ENCODE measurements around the gene LUZP2. TPM values are rescaled to one million over a fixed set of nuclear protein-coding genes. Genes with fewer than 3 reads are reported as not detected.

Gene LUZP2
- total RNA-seq, 2 experiments from 2014 or later = not detected

- POLR2A ChIA-PET = no interaction called here
Observed at GRCh38 chr11:24457985-24458384, 38.9 kb upstream of the LUZP2 start.

GRCh38 chr11:24470431-24470830 lies 26.4 kb upstream of the LUZP2 start:
- intact Hi-C loops (cut with micrococcal nuclease; ENCODE audit: unreplicated experiment) = no loop called here
- Histone ChIP-seq H3K27ac (ENCODE audit: low read depth, low read length, poor library complexity, severe bottlenecking) (no peak overlapping the region), H3K4me2 (ENCODE audit: low read length) (no peak overlapping the region), H2AFZ (ENCODE audit: low read length) (no peak overlapping the region), H4K20me1 (ENCODE audit: insufficient read depth, low read length) (no peaks in the 10 kb centered on the region), H3K9me3 (ENCODE audit: low read length) (no peaks in the 10 kb centered on the region), H3K36me3 (ENCODE audit: insufficient read depth, low read length) (no peaks in the 10 kb centered on the region), H3K4me1 (ENCODE audit: insufficient read depth, low read length, poor library complexity, severe bottlenecking) (no peaks in the 10 kb centered on the region), H3K9me2 (ENCODE audit: insufficient read depth, low read length) (no peaks in the 10 kb centered on the region), H3K79me2 (ENCODE audit: insufficient read depth, low read depth, low read length) (no peaks in the 10 kb centered on the region), H3K4me3 (ENCODE audit: low read depth, low read length, poor library complexity, severe bottlenecking) (no peak overlapping the region)
- TF ChIP-seq CTCF (conservative IDR thresholded peaks at IDR 0.05; ENCODE audit: low read length) (no peak), EZH2phosphoT487 (IDR thresholded peaks at IDR 0.05; ENCODE audit: borderline replicate concordance, low read depth, low read length) (no peak)
- ChIA-PET POLR2A (no interaction called here), CTCF (ENCODE audit: unreplicated experiment) (no interaction called here)
- no peak for DNase-seq (ENCODE audit: low spot score)
- no TSS peak for BruUV-seq (replicated peaks)

More at GRCh38 chr11:24457985-24458384, 38.9 kb upstream of the LUZP2 start:
- H3K4me1 ChIP-seq (ENCODE audit: insufficient read depth, low read length, poor library complexity, severe bottlenecking) = no peaks in the 10 kb centered on the region
- CTCF ChIA-PET (ENCODE audit: unreplicated experiment) = no interaction called here
- intact Hi-C loops (cut with micrococcal nuclease; ENCODE audit: unreplicated experiment) = no loop called here
- no peaks in the 10 kb centered on the region for H4K20me1 ChIP-seq (ENCODE audit: insufficient read depth, low read length)
- no peaks in the 10 kb centered on the region for H3K79me2 ChIP-seq (ENCODE audit: insufficient read depth, low read depth, low read length)
- no peak overlapping the region for H3K4me2 ChIP-seq (ENCODE audit: low read length)
- DNase-seq (ENCODE audit: low spot score) = no peak
- no peak overlapping the region for H3K27ac ChIP-seq (ENCODE audit: low read depth, low read length, poor library complexity, severe bottlenecking)
- BruUV-seq (replicated peaks) = no TSS peak
- H3K9me2 ChIP-seq (ENCODE audit: insufficient read depth, low read length) = no peaks in the 10 kb centered on the region
- no peaks in the 10 kb centered on the region for H3K9me3 ChIP-seq (ENCODE audit: low read length)
- no peaks in the 10 kb centered on the region for H3K36me3 ChIP-seq (ENCODE audit: insufficient read depth, low read length)
- TF ChIP-seq EZH2phosphoT487 (IDR thresholded peaks at IDR 0.05; ENCODE audit: borderline replicate concordance, low read depth, low read length) = no peak
- no peak for TF ChIP-seq CTCF (conservative IDR thresholded peaks at IDR 0.05; ENCODE audit: low read length)
- no peak overlapping the region for H2AFZ ChIP-seq (ENCODE audit: low read length)
- H3K4me3 ChIP-seq (ENCODE audit: low read depth, low read length, poor library complexity, severe bottlenecking) = no peak overlapping the region

- Histone ChIP-seq H3K4me2 (ENCODE audit: low read length) (no peak overlapping the region), H3K27ac (ENCODE audit: low read depth, low read length, poor library complexity, severe bottlenecking) (no peak overlapping the region), H3K9me2 (ENCODE audit: insufficient read depth, low read length) (no peaks in the 10 kb centered on the region), H3K79me2 (ENCODE audit: insufficient read depth, low read depth, low read length) (no peaks in the 10 kb centered on the region), H4K20me1 (ENCODE audit: insufficient read depth, low read length) (no peaks in the 10 kb centered on the region), H3K9me3 (ENCODE audit: low read length) (no peaks in the 10 kb centered on the region), H3K4me1 (ENCODE audit: insufficient read depth, low read length, poor library complexity, severe bottlenecking) (no peaks in the 10 kb centered on the region), H2AFZ (ENCODE audit: low read length) (no peak overlapping the region), H3K36me3 (ENCODE audit: insufficient read depth, low read length) (no peaks in the 10 kb centered on the region), H3K4me3 (ENCODE audit: low read depth, low read length, poor library complexity, severe bottlenecking) (no peak overlapping the region)
- no TSS peak for BruUV-seq (replicated peaks)
- ChIA-PET POLR2A (interaction anchor here (0.7 kb wide), 1 partner anchor 575 kb away, joined by 3 read pairs; no protein-coding TSS in a partner anchor), CTCF (ENCODE audit: unreplicated experiment) (no interaction called here)
- intact Hi-C loops (cut with micrococcal nuclease; ENCODE audit: unreplicated experiment) = no loop called here
- TF ChIP-seq EZH2phosphoT487 (IDR thresholded peaks at IDR 0.05; ENCODE audit: borderline replicate concordance, low read depth, low read length) = no peak
- no peak for TF ChIP-seq CTCF (conservative IDR thresholded peaks at IDR 0.05; ENCODE audit: low read length)
- DNase-seq (ENCODE audit: low spot score) = no peak
Observed at GRCh38 chr11:24471084-24471483, 25.8 kb upstream of the LUZP2 start.
